GM21737 (cell line): ENCODE data around the gene ZNF100.
"Not testable (repeated sequence)": the region's sequence is repeated elsewhere in the genome, so short reads cannot be mapped to it uniquely, and the experiment has no call there.

ENCODE experiments used
- ATAC-seq: cut with Tn5 transposase; IDR thresholded peaks from one replicate; pipeline ENCODE4 v1.9.1; 2021; ENCODE audit warnings: mild to moderate bottlenecking, moderate library complexity; ENCODE audit not compliant: unreplicated experiment

The ZNF100 gene

GRCh38 chr19:21705393-21705792 is 62.0 kb downstream of the ZNF100 start:
- no peak for ATAC-seq

- ATAC-seq = no peak
Measured at GRCh38 chr19:21704320-21704719, 63.1 kb downstream of the ZNF100 start.

GRCh38 chr19:21699197-21699596 is 68.2 kb downstream of the ZNF100 start:
- no peak for ATAC-seq

- no peak for ATAC-seq
Measured at GRCh38 chr19:21698215-21698614, 69.2 kb downstream of the ZNF100 start.

- ATAC-seq = no peak
Measured at GRCh38 chr19:21697698-21698097, 69.7 kb downstream of the ZNF100 start.

GRCh38 chr19:21694171-21694906 is 73.0 kb downstream of the ZNF100 start:
- no peak for ATAC-seq

- no peak for ATAC-seq
Measured at GRCh38 chr19:21693399-21693798, 74.0 kb downstream of the ZNF100 start.

- no peak for ATAC-seq
Measured at GRCh38 chr19:21691661-21692060, 75.7 kb downstream of the ZNF100 start.

GRCh38 chr19:21688464-21688863 is 78.9 kb downstream of the ZNF100 start:
- no peak for ATAC-seq

- ATAC-seq = no peak
Measured at GRCh38 chr19:21680671-21681070, 86.7 kb downstream of the ZNF100 start.

- ATAC-seq = no peak
Measured at GRCh38 chr19:21680026-21680425, 87.4 kb downstream of the ZNF100 start.

- ATAC-seq = no peak
Measured at GRCh38 chr19:21677696-21678418, 89.5 kb downstream of the ZNF100 start.

GRCh38 chr19:21674454-21674853 is 92.9 kb downstream of the ZNF100 start:
- no peak for ATAC-seq

GRCh38 chr19:21673479-21673878 is 93.9 kb downstream of the ZNF100 start:
- not testable (repeated sequence) for ATAC-seq
